Measurements from ENCODE around the gene GABRQ. TPM values are rescaled to one million over a fixed set of nuclear protein-coding genes. Genes with fewer than 3 reads are reported as not detected.

GABRQ gene
- under 0.01 TPM in 1 of 2 replicates, not detected in the other for total RNA-seq

GRCh38 chrX:152637649-152638442 is at the start of gene GABRQ:
Gene GABRQ, plus strand, starts transcription at chrX:152637895. Its CDS starts 308 bp downstream, at chrX:152638203.

GRCh38 chrX:152697952-152698931 is 60.5 kb downstream of the GABRQ start, which contains the start of gene MAGEA3:
Gene MAGEA3, plus strand, starts transcription at chrX:152698794. Its CDS starts 2,039 bp downstream, at chrX:152700833.

Other genes starting within 250 kb of the GABRQ start
- not detected in 2 replicates for gene GABRA3, start 186.6 kb upstream of the GABRQ start, total RNA-seq
- gene MAGEA3, start 60.9 kb downstream of the GABRQ start, total RNA-seq, result not detected in 2 replicates
- gene CSAG2, start 71.4 kb downstream of the GABRQ start, total RNA-seq, result not detected in 2 replicates
- not detected in 2 replicates for gene MAGEA2B, start 76.7 kb downstream of the GABRQ start, total RNA-seq
- not detected in 2 replicates for gene CSAG1, start 95.8 kb downstream of the GABRQ start, total RNA-seq
- not detected in 2 replicates for gene MAGEA12, start 95.9 kb downstream of the GABRQ start, total RNA-seq
- not detected in 2 replicates for gene MAGEA2, start 115.9 kb downstream of the GABRQ start, total RNA-seq
- gene CSAG3, start 121.3 kb downstream of the GABRQ start, total RNA-seq, result not detected in 2 replicates
- gene MAGEA6, start 131.8 kb downstream of the GABRQ start, total RNA-seq, result not detected in 2 replicates
- gene CETN2, start 192.9 kb downstream of the GABRQ start, total RNA-seq, result 35.3 and 51.6 TPM in 2 replicates
- 11.6 and 24.2 TPM in 2 replicates for gene NSDHL, start 193.2 kb downstream of the GABRQ start, total RNA-seq

Measured in regular cardiac myocyte (primary cell).